Stimulated activated CD8-positive, alpha-beta memory T cell treated with anti-CD3 and anti-CD28 coated beads, Interleukin-4, amount 100 ng/mL, for 4 hours (primary cell): ENCODE measurements around the gene BMP15.

Experiments used
- DNase-seq, 2 donors: peaks; one replicate each; pipeline ENCODE4 v3.0.0-alpha.2; 2020; ENCODE audit warnings: low read depth in 2 of 2, low spot score in 1 of 2

Gene BMP15

DNA sequence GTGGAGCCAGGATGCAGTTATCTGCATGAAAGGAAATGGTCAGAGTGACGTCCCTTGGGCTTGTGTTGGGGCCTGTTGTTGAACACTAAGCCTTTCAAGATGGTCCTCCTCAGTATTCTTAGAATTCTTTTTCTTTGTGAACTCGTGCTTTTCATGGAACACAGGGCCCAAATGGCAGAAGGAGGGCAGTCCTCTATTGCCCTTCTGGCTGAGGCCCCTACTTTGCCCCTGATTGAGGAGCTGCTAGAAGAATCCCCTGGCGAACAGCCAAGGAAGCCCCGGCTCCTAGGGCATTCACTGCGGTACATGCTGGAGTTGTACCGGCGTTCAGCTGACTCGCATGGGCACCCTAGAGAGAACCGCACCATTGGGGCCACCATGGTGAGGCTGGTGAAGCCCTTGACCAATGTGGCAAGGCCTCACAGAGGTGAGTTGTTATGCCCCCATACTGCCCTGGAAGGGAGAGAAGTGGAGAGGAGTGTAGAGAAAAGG, at the start of gene BMP15:
BMP15 (plus strand) TSS at position 51 of the 492 bp plus-strand sequence; CDS start at position 100, 49 bp downstream.
- no peak for DNase-seq

DNA sequence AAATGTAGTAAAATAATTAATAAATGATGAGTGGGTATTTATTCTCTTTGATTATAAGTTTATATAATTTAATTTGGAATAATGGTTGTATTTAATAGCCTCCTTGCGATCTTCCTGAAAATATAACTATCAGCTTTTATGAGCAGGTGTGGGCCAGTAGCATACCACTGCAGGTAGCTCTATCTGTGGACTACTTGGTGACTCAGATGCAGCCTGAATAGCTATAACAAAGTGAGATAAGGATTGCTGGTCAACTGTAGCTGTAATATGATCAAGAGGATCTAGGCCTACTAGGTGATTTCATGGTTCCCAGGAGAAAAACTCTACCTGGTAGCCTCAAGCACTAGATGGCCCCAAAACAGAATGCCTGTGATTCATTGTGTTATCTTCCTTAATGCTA, 47.1 kb upstream of the BMP15 start:
- no peak for DNase-seq

DNA sequence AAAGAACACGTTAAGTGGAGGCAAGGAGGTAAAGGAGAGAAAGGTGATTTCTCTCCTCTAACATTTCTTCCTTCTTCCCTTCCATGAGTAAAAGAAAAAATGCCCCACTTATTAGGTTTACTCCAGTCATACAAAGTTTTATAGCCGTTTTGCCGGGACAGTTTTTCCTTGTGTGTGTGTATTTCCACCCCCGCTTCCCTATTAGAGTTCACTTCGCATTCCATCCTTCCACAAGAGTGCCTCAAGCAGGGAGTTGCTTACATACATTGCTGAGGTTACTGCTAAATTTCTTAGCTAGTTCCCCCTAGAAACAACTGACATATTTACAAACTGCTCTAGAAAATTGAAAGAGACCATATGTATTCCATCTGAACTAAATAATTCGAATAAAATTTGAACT, 45.2 kb upstream of the BMP15 start:
- DNase-seq = no peak

DNA sequence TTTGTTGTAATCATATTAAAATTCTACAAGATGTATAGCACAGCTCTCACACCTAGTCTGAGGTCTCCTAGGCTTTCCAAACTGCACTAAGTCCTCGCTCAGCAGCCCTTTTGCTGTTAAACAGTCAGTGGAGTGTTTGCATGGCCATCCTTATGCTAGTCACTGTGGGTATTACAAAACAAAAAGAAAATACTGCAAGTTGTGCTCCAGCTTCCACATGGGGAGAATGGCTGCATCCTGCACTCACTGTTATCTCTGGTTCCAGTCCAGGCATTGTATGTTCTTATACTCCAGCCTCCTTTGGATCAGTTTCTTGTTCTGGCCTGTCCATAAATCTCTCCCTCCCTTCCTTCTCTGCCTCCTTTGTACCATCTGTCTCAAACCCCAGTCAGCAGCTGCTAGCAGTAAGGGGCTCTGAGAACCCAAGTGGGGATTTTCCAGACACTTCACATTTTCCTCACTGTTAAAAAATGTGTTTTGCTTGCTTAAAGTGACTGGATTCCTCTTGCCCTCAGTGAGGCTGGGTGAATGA, 38.5 kb upstream of the BMP15 start:
- no peak for DNase-seq

DNA sequence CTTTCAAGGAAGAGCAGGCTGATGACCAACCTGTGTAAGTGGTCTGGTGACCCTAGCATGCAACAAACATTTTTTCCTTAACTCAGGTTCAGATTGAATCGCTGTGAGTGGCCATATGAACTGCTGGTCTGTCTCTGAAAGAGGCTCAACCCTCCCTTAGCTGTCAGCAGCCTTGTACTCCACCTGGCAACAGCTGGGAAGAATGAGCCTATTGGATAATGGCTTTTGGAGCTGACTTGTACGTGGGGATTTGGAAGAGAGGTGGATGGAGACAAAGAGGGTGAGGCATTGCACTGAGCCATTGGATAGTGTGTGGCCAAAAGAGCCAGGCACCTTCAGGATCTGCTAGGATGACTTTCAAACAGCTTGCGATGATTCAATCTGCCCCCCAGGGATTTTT, 35.7 kb upstream of the BMP15 start:
- DNase-seq = no peak

DNA sequence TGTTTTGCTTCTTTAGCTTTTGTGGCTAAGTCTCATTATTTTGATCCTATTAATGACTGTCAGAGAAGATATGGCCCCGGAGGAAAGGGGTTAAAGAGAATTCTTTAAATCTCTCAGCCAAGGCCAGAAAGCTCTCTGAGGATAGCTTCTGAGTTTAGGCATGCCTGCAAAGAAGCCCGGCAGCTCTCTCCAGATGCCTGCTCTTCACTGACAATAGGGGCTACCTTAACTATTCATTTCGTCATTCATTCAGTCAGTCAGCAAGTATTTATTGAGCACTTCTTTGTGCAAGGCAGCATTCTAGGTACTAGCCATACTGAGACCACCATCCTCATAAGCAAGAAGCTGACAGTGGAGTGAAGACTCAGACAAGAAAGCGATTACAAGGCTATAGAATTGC, 34.0 kb upstream of the BMP15 start:
- no peak for DNase-seq

DNA sequence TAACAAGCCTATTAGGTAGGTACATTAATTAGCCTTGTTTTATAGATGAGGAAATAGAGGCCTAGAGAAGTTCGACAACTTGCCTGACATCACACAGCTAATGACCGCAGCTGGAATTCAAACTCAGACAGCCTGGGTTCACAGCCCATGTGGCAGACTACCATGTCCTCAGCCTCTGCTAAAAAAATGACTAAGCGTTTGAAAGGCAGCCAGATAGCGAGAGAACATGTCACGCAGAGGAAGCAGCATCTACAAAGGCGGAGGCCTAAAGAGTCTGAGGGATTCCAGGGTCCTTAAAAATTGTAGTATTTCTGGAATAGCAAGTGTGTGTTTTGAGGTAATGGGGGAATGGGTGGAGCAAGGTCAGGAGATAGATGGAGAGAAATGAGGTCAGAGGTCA, 33.2 kb upstream of the BMP15 start:
- no peak for DNase-seq

DNA sequence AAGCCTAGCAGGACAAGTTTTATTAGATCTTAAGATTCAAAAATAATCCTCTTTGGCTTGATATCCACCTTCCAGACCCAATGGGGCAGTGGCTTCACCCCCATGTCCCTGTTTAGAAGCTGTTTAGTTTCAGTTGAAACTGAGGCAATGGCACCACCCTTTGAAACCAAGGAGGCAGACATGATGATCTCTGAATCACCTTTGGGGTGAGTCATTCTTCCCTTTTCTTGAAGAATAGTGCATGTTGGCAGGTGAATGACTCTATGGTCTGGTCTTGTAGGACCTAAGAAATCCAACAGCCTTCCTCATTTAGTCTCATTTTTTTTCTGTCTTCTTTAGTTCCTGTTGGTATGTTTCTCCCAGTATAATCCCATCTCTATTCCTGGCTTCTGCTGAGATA, 29.5 kb upstream of the BMP15 start:
- DNase-seq = no peak

DNA sequence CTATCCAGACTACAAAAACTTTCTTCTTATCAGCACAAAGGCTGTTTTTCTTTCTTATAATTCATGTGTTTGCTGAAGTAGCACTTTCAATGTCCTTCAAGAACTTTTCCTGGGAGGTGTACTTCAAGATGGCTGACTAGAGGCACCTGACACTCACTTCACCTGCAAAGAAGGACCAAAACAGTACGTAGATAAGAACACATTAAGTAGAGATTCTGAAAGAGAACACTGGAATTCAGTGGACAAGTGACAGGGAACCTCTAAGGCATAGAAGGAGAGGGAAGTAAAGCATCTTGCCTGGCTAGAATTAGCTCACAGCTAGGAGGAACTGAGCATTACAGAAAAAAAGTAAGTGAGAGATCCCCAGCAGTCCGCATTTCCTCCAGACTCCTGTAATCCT, 21.7 kb upstream of the BMP15 start:
- no peak for DNase-seq

DNA sequence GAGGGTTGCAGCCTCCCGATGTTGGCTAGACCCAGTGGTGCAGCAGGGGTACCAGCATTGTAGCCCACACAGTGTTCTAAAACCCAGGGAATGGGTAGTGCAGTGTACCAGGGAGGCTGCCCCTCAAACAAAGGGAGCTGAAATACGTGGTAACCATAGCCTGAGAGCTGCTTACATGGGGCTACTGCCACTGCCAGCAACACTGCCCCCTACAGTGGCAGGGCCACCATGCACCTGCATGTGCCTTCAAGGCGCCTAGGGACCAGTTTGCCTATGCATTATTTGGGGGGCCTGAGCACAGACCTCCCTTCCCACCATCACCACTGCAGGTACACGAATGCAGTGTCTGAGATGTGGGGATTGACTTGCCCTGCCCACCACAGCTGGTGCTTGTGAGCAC, 21.0 kb upstream of the BMP15 start:
- no peak for DNase-seq

DNA sequence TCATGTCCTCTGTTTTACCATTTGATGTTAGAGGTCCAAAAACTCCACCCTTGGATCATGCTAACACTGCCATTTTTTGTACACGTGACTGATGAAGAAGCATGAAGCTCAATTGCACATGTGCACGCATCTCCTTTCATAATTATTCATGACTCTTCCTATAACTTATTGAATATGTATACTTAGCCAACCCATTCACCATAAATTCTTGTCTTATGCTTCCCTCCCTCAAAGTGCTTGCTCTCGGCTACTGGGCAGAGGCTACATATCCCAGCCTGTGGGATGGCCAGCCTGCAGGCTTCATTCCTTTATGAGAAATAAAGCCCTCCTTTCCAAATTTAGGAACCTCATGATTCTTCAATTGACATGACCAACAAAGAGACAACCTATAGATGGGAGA, 17.5 kb upstream of the BMP15 start:
- DNase-seq = no peak

DNA sequence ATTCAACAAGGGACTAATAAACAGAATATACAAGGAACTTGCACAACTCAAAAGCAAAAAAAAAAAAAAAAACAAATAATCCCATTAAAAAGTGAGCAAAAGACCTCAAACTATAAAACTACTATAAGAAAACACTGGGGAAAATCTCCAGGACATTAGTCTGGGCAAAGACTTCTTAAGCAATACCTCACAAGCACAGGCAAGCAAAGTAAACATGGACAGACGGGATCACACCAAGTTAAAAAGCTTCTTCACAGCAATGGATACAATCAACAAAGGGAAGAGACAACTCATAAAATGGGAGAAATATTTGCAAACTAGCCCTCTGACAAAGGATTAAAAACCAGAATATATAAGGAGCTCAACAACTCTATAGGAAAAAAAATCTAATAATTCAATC, 17.1 kb upstream of the BMP15 start:
- no peak for DNase-seq

DNA sequence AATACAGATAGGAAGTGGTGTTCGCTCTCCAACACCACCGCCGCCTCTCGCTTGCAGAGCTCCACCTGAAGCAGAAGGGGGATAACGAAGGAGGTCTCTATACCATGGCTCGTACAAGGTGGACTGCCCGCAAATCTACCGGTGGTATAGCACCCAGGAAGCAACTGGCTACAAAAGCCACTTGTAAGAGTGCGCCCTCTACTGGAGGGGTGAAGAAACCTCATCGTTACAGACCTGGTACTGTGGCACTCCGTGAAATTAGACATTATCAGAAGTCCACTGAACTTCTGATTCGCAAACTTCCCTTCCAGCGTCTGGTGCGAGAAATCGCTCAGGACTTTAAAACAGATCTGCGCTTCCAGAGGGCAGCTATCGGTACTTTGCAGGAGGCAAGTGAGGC, 5.2 kb upstream of the BMP15 start:
- DNase-seq = no peak

DNA sequence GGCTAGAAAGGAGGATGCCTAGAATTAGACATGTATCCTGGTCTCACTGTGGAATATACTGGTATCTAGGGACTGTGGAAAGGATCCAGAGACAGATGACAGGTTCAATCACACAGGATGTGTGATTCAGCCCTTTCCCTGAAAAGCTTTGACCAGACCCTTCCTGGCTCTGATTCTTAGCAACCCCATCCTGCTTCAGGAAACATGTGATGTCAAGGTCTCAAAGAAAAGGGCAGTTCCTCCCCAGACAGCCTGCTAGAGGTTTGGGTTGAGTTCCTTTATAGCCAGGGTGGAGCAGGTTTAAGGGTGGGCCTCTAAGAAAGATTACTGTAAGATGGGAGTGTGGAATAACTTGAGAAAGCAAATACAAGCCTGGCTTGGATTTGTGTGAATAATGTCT, 3.0 kb downstream of the BMP15 start:
- no peak for DNase-seq

DNA sequence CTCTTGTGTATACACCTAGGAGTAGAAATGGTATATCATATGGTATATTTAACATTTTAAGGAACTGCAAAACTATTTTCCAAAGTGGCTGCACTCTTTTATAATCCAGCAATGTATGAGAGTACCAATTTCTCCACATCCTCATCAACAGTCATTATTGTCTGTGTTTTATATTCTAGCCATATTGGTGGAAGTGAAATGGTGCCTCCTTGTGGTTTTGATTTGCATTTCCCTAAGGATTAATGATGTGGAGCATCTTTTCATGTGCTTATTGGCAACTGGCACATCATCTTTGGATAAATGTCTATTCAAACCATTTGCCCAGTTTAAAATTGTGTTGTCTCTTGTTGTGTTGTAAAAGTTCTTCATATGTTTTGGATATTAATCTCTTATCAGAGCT, 9.6 kb downstream of the BMP15 start:
- DNase-seq = no peak

DNA sequence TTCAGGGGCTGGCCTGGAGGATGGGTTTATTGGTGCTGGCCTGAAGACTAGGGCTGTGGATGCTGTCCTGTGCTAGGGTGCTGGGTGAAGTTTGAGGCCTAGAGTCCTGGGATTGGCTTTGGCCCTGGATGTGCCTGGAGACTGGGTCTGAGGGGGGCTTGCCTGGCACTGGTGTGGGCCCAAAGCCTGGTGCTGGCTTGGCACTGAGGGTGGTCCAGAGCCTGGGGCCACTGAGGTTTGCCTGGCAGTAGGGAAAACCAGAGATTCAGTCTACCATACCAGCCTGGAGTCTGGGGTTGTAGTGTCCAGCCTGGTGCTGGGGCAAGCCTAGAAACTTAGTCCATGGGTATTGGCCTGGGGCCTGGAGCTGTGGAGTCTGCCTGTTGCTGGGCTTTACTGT, 16.6 kb downstream of the BMP15 start:
- no peak for DNase-seq

DNA sequence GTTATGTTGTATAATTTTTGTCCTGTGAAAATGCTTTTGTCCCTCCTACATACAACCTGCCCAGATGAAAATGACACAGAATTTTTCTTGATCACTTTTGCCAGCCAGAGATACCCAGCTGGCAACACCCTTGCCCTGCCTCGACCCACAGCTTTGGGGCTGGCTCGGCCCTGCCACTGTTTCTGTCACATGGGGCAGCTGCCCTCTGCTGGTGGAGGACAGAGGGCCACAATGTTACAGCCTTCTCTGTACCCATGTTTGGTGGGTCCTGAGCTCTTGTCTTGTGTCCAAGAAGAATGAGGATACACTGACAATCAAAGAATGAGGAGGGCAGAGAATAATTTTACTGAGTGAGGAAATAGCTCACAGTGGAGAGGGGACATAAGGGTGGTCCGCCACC, 31.1 kb downstream of the BMP15 start:
- no peak for DNase-seq

DNA sequence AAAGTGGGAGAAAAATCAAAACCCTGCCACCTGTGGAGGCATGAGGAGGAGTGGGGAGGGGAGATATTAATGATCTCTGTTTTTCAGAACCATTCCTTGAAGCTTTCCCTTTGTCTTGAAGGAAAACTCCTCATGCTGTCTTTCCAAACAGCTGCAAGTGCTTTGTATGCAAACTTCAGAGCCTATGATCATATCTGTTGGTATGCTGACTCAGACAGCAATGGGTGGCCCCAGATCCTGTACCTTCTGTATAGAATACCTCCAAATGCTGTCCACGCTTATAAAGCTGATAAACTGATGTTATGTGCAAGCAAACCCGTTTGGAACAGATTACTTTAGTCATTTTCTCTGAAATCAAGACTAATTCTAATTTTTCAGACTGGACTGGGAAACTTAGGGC, 31.9 kb downstream of the BMP15 start:
- DNase-seq = no peak

DNA sequence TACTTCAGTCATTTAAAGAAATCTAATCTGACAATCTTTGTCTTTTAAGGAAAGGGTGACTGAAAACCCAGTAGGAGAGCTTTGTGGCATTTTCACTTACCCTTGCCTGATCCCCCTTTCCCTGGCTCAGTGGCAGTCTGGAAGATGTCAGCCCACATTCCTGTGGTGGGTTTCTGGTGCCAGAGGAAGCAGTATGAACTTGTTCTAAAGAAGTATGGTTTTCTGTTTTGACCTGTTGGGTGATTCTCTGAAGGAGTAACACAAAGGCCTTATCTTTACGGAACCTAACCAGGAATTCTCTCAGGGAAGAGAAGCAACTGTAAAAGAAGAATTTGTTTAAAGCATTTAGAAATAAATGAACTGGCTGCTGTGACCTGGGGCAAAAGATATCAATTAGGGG, 41.9 kb downstream of the BMP15 start:
- no peak for DNase-seq

DNA sequence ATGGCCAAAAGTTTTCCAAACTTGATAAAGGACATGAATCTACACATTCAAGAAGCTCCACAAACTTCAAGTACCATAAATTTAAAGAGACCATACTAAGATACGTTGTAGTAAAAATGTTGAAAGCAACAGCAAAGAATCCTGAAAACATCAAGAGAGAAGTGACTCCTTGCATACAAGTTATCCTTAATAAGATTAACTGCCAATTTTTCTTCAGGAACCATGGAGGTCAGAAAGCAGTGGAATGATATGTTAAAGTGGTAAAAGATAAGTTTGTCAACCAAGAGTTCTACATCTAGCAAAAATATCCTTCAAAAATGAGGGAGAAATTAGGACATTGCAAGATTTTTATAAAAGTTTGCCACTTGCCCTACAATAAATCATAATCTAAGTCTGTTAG, 43.3 kb downstream of the BMP15 start:
- DNase-seq = no peak

DNA sequence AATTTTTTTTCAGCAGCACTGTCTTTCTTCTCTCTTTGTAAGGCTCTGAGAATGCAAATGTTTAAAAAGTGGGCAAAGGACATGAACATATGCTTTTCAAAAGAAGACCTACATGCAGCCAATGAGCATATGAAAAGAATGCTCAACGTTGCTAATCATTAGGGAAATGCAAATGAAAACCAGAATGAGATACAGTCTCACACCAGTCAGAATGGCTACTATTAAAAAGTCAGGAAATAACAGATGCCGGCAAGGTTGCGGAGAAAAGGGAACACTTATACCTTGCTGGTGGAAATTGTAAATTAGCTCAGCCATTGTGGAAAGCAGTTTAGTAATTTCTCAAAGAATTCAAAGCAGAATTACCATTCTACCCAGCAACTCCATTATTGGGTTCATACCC, 51.6 kb downstream of the BMP15 start:
- no peak for DNase-seq

DNA sequence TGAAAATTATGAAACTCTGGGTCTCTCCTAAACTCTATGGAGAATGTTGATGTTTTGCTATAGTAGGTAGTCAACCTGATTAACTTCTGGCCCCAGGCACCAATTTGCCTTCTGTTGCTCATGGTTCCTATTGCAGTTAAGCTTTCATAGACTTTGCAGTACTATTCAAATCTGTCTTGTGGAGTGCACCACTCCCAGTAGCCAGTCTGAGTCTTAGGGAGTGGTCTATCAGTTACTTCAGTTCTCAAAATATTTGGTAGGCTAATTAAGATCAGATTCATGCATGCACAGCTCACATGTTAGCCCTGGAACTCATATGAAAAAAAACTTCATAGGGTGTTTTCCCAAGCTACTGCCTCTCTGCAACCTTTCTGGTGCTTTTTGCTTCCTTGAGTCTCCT, 53.3 kb downstream of the BMP15 start:
- DNase-seq = no peak
